ENCODE data around the gene MT1E.

The MT1E gene

GRCh38 chr16:56584276-56584675 lies 41.3 kb upstream of the MT1E start:
- in situ Hi-C loops (cut with HindIII; ENCODE audit: low sequenced_read_pairs) = no loop called here
- TF ChIP-seq, protein P1, sequence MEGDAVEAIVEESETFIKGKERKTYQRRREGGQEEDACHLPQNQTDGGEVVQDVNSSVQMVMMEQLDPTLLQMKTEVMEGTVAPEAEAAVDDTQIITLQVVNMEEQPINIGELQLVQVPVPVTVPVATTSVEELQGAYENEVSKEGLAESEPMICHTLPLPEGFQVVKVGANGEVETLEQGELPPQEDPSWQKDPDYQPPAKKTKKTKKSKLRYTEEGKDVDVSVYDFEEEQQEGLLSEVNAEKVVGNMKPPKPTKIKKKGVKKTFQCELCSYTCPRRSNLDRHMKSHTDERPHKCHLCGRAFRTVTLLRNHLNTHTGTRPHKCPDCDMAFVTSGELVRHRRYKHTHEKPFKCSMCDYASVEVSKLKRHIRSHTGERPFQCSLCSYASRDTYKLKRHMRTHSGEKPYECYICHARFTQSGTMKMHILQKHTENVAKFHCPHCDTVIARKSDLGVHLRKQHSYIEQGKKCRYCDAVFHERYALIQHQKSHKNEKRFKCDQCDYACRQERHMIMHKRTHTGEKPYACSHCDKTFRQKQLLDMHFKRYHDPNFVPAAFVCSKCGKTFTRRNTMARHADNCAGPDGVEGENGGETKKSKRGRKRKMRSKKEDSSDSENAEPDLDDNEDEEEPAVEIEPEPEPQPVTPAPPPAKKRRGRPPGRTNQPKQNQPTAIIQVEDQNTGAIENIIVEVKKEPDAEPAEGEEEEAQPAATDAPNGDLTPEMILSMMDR (IDR thresholded peaks at IDR 0.05; ENCODE audit: low read depth, low read length, missing control alignments) = no peak
- no peak for DNase-seq (ENCODE audit: low read depth)
- H3K4me3 ChIP-seq (ENCODE audit: low read depth, low read length) = no peak overlapping the region

DNA sequence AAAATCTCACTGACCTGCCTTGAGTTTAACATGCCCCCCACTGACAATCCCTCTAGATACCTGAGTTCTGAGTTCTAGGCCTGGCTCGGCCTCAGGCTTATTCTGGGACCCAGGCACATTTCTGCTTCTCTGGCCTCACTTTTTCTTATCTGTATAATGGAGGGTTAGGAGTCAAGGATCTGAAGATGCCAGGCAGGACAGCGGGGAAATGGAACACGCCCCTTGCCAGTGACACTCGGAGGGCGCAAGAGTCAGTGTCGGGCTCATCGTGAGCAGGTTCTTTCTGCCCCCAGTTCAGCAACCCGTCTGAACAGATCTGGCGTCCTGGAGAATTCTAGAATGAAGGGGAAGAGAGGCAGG lies 36.8 kb upstream of the MT1E start:
- H3K4me3 ChIP-seq (ENCODE audit: low read depth, low read length) = peak overlapping the region; percentile 27
- in situ Hi-C loops (cut with HindIII; ENCODE audit: low sequenced_read_pairs) = no loop called here
- TF ChIP-seq, protein P1 (IDR thresholded peaks at IDR 0.05; ENCODE audit: low read depth, low read length, missing control alignments) = no peak
- DNase-seq (ENCODE audit: low read depth) = no peak

- peak within 1 kb of the TSS; percentile 27 for H3K4me3 ChIP-seq (ENCODE audit: low read depth, low read length)
- TF ChIP-seq, protein P1 (IDR thresholded peaks at IDR 0.05; ENCODE audit: low read depth, low read length, missing control alignments) = no peak
- in situ Hi-C loops (cut with HindIII; ENCODE audit: low sequenced_read_pairs) = no loop called here
- DNase-seq (ENCODE audit: low read depth) = no peak
Measured at GRCh38 chr16:56589141-56590039, 36.2 kb upstream of the MT1E start, which contains the start of gene MT3. MT3 (plus strand) TSS chr16:56589528; CDS start chr16:56589591, 63 bp downstream.

DNA sequence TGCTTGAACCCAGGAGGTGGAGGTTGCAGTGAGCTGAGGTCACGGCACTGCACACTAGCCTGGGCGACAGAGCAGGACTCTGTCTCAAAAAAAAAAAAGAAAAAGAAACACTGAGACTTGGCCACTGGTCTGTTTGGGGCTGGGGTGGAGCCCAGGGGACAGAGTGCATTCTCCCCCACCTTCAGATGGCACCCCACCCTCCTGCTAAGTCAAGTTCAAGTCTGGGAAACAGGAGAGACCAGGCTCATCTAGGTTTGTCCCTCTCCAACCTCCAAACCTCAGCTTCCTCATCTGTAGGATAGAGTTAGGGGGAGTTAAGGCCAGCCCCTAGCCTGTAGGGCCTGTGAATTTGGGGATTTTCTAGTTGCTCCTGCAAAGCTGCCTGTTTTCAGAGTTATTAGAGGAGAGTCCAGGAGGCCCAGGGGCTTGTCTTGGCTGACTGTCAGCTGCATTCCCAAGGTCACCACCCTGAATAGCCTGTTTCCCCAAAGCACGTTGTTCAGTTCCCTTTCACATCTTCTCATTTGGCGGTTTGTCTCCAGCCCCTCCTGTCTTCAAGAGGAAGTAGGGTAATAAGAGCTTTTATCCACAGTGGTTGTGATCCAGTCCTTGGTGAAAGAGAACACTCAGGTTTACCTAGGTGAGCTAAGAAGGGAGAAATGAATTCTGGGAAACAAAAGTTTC lies 34.1 kb upstream of the MT1E start:
- H3K4me3 ChIP-seq (ENCODE audit: low read depth, low read length) = no peak overlapping the region
- no peak for DNase-seq (ENCODE audit: low read depth)
- TF ChIP-seq, protein P1 (IDR thresholded peaks at IDR 0.05; ENCODE audit: low read depth, low read length, missing control alignments) = no peak
- in situ Hi-C loops (cut with HindIII; ENCODE audit: low sequenced_read_pairs) = no loop called here

- in situ Hi-C loops (cut with HindIII; ENCODE audit: low sequenced_read_pairs) = no loop called here
- no peak overlapping the region for H3K4me3 ChIP-seq (ENCODE audit: low read depth, low read length)
- DNase-seq (ENCODE audit: low read depth) = no peak
- TF ChIP-seq, protein P1 (IDR thresholded peaks at IDR 0.05; ENCODE audit: low read depth, low read length, missing control alignments) = no peak
Measured at GRCh38 chr16:56593573-56594291, 31.8 kb upstream of the MT1E start.

DNA sequence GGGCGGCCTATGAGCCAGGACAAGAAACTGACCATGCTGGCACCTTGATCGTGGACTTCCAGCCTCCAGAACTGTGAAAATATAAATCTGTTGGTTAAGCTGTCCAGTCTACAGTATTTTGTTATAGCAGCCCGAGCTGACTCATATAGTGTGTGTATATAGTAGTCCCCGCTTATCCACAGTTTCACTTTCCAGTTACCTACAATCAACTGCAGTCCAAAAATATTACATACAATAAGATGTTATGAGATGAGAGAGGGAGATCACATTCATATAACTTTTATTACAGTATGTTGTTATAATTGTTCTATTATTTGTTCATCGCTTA lies 31.3 kb upstream of the MT1E start:
- TF ChIP-seq, protein P1 (IDR thresholded peaks at IDR 0.05; ENCODE audit: low read depth, low read length, missing control alignments) = no peak
- no peak overlapping the region for H3K4me3 ChIP-seq (ENCODE audit: low read depth, low read length)
- DNase-seq (ENCODE audit: low read depth) = no peak
- in situ Hi-C loops (cut with HindIII; ENCODE audit: low sequenced_read_pairs) = no loop called here

Data from astrocyte of the cerebellum (primary cell).